B cell (primary cell): ENCODE measurements around the gene URAD. TPM values are rescaled to one million over a fixed set of nuclear protein-coding genes. Genes with fewer than 3 reads are reported as not detected.

Experiments used
- ATAC-seq: fragments of 200-7000 bp; cut with Tn5 transposase; one replicate; pipeline ENCODE4 v1.10.0; 2021; ENCODE audit warnings: low read depth, mild to moderate bottlenecking, moderate number of reproducible peaks, moderate library complexity
- CTCF ChIA-PET: fragments of 350-600 bp; sonication (Branson Sonifier 250); formaldehyde crosslinking; loops from one replicate; lab custom pipeline; 2021; ENCODE audit warnings: antibody characterized with exemption, inconsistent platforms; lab: Charles Lee
- POLR2A ChIA-PET: fragments of 350-600 bp; sonication (Branson Sonifier 250); formaldehyde crosslinking; loops from one replicate; lab custom pipeline; 2021; ENCODE audit warnings: antibody characterized with exemption; lab: Charles Lee
- DNase-seq: peaks from one replicate; pipeline ENCODE4 v3.0.0; 2013
- H2AFZ ChIP-seq: 2 replicates; pipeline ENCODE4 v1.6.1; 2012; ENCODE audit warnings: mild to moderate bottlenecking, low read depth, low read length; ENCODE audit not compliant: insufficient read depth, poor library complexity, severe bottlenecking
- H3K27ac ChIP-seq, 2 donors: 1 replicate in 1 of 2; 2 replicates in 1 of 2; pipeline ENCODE4 v1.5.1; 2012 to 2013; ENCODE audit warnings: low read length in 2 of 2, mild to moderate bottlenecking in 2 of 2, moderate library complexity in 1 of 2
- H3K27me3 ChIP-seq, 4 experiments: fragments of 200-600 bp in 1 of 4; sonication (generic) in 1 of 4; replicated peaks in 1 of 4; 1 replicate in 2 of 4; 2 replicates in 2 of 4; pipeline versions ENCODE4 v1.6.1 to v1.7.0; 2013 to 2016; ENCODE audit warnings: low read length in 3 of 4, mild to moderate bottlenecking in 2 of 4, mixed read lengths in 1 of 4, moderate library complexity in 1 of 4; ENCODE audit not compliant: insufficient read depth in 4 of 4, control insufficient read depth in 3 of 4; ENCODE audit errors: control extremely low read depth in 1 of 4
- H3K36me3 ChIP-seq, 2 experiments: replicated peaks in 1 of 2; 1 replicate in 1 of 2; 2 replicates in 1 of 2; pipeline versions ENCODE4 v1.6.1 to v1.7.1; 2013; ENCODE audit warnings: low read length in 1 of 2; ENCODE audit not compliant: insufficient read depth in 2 of 2, control insufficient read depth in 1 of 2; ENCODE audit errors: control extremely low read depth in 1 of 2, extremely low read depth in 1 of 2
- H3K4me1 ChIP-seq, 2 donors: fragments of 200-600 bp in 1 of 2; sonication (generic) in 1 of 2; 1 replicate in 1 of 2; 2 replicates in 1 of 2; pipeline versions ENCODE4 v1.5.1 to v1.6.1; 2013 to 2017; ENCODE audit warnings: low read length in 2 of 2; ENCODE audit not compliant: control insufficient read depth in 2 of 2, insufficient read depth in 2 of 2
- H3K4me2 ChIP-seq: replicated peaks from 2 replicates; pipeline ENCODE3; 2012; ENCODE audit warnings: mild to moderate bottlenecking, low read depth, low read length; ENCODE audit not compliant: poor library complexity, severe bottlenecking
- H3K4me3 ChIP-seq, 5 experiments: fragments of 200-600 bp in 1 of 5; sonication (generic) in 1 of 5; 1 replicate in 3 of 5; 2 replicates in 2 of 5; pipeline versions ENCODE4 v1.5.1 to v1.7.0; 2011 to 2016; ENCODE audit warnings: low read length in 4 of 5, mild to moderate bottlenecking in 4 of 5, low read depth in 2 of 5, control low read depth in 1 of 5, moderate library complexity in 1 of 5; ENCODE audit not compliant: insufficient read depth in 1 of 5; ENCODE audit errors: control extremely low read depth in 1 of 5, extremely low read depth in 1 of 5
- H3K79me2 ChIP-seq: fragments of 200-600 bp; sonication (generic); one replicate; pipeline ENCODE4 v1.6.0; 2016; ENCODE audit warnings: low read length; ENCODE audit not compliant: control insufficient read depth, insufficient read depth
- H3K9ac ChIP-seq: fragments of 200-600 bp; sonication (generic); 2 replicates; pipeline ENCODE4 v1.6.1; 2017; ENCODE audit warnings: mild to moderate bottlenecking, low read length, moderate library complexity
- H3K9me3 ChIP-seq, 3 donors: one replicate each; pipeline versions ENCODE4 v1.6.1 to v1.7.1; 2013; ENCODE audit warnings: low read length in 2 of 3; ENCODE audit not compliant: control insufficient read depth in 2 of 3, insufficient read depth in 1 of 3; ENCODE audit errors: control extremely low read depth in 1 of 3
- H4K20me1 ChIP-seq: 2 replicates; pipeline ENCODE4 v1.6.0; 2012; ENCODE audit warnings: mild to moderate bottlenecking, low read length; ENCODE audit not compliant: insufficient read depth, control insufficient read depth, poor library complexity, severe bottlenecking
- H3K27ac Mint-ChIP-seq: one replicate; pipeline ENCODE4 v1.8.0; 2021; ENCODE audit warnings: mixed read lengths
- H3K27me3 Mint-ChIP-seq: one replicate; pipeline ENCODE4 v1.8.0; 2021; ENCODE audit warnings: mixed read lengths
- H3K4me1 Mint-ChIP-seq: one replicate; pipeline ENCODE4 v1.8.0; 2021; ENCODE audit warnings: mixed read lengths
- H3K4me3 Mint-ChIP-seq: one replicate; pipeline ENCODE4 v1.8.0; 2021; ENCODE audit warnings: mixed read lengths
- H3K9me3 Mint-ChIP-seq: one replicate; pipeline ENCODE4 v1.8.0; 2022; ENCODE audit warnings: mixed read lengths; ENCODE audit not compliant: insufficient read depth
- EZH2 ChIP-seq: IDR thresholded peaks from 2 replicates; pipeline ENCODE4 v1.6.1; 2012; ENCODE audit warnings: borderline replicate concordance, low read depth, mild to moderate bottlenecking, moderate library complexity, low read length; ENCODE audit not compliant: insufficient read depth, poor library complexity, severe bottlenecking
- WGBS: methylation state at CpG from one replicate; pipeline ENCODE4 v1.1.5; 2013; ENCODE audit warnings: missing lambda C conversion rate; ENCODE audit not compliant: insufficient coverage; 5-methylcytosine and 5-hydroxymethylcytosine counted together
- intact Hi-C: fragments of 100-400 bp; cut with micrococcal nuclease; formaldehyde crosslinking; loops from one replicate; pipeline ENCODE4 v1.10.0; 2022
- polyA plus RNA-seq: library from polyadenylated mRNA; depleted of rRNA; stranded (reverse); fragments of >200 nt; gene quantifications from 2 replicates; pipeline ENCODE4 v1.2.3, GENCODE V29; 2012
- total RNA-seq, 2 donors: library from RNA; stranded (reverse); fragments of 120-200 nt in 1 of 2; gene quantifications; 1 replicate in 1 of 2; 2 replicates in 1 of 2; pipeline versions ENCODE4 v1.2.3 to v1.2.4, GENCODE V29; 2013 to 2022
- TF ChIP-seq, protein P1 (sequence below): fragments of 200-600 bp; IDR thresholded peaks from one replicate; pipeline ENCODE4 v1.8.0; 2022; ENCODE audit warnings: antibody characterized with exemption, mild to moderate bottlenecking

URAD gene
- total and polyA plus RNA-seq, 2 donors (not counting 1 experiment from before 2014, with no cell fraction given) = not detected

DNA sequence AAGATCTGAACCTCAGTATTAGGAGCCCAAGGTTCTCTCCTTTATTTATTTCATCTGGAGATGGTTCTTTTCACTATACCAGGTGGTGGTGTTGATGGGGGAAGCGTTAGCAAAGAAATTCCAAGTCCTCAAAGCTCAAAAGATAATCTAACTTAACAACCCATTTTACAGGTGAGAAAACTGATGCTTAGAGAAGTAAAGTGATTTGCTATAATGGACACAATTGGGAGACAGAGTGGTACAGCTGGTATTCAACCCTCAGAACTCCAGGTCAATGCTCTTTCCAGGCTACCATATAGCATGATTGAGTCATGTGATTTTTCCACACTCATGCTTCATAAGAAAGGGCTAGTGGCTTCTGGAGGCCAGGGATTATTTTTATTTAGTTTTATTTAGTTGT is 25.0 kb upstream of the URAD start:
- no peak overlapping the region for H3K4me2 ChIP-seq
- H3K9me3 Mint-ChIP-seq = no peaks in the 10 kb centered on the region
- DNase-seq = no peak
- ChIA-PET CTCF (interaction anchor here (1.0 kb wide), 1 partner anchor 16 kb away, joined by 4 read pairs; no protein-coding TSS in a partner anchor), POLR2A (no interaction called here)
- H3K9ac ChIP-seq = no peak overlapping the region
- H3K36me3 ChIP-seq = no peaks in the 10 kb centered on the region
- WGBS = no CpG with 5 or more reads among the region's 1 CpG
- no peak overlapping the region for H3K27ac Mint-ChIP-seq
- no peak overlapping the region for H3K27ac ChIP-seq
- peaks cover 12% of the 10 kb centered on the region for H3K4me1 Mint-ChIP-seq
- intact Hi-C loops = loop anchor here (5.0 kb wide), 1 partner anchor 34 kb away; no protein-coding TSS in a partner anchor
- H2AFZ ChIP-seq = no peak overlapping the region
- TF ChIP-seq, protein P1, sequence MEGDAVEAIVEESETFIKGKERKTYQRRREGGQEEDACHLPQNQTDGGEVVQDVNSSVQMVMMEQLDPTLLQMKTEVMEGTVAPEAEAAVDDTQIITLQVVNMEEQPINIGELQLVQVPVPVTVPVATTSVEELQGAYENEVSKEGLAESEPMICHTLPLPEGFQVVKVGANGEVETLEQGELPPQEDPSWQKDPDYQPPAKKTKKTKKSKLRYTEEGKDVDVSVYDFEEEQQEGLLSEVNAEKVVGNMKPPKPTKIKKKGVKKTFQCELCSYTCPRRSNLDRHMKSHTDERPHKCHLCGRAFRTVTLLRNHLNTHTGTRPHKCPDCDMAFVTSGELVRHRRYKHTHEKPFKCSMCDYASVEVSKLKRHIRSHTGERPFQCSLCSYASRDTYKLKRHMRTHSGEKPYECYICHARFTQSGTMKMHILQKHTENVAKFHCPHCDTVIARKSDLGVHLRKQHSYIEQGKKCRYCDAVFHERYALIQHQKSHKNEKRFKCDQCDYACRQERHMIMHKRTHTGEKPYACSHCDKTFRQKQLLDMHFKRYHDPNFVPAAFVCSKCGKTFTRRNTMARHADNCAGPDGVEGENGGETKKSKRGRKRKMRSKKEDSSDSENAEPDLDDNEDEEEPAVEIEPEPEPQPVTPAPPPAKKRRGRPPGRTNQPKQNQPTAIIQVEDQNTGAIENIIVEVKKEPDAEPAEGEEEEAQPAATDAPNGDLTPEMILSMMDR = no peak
- TF ChIP-seq EZH2 = no peak
- no peak overlapping the region for H3K4me3 ChIP-seq
- no peaks in the 10 kb centered on the region for H3K27me3 Mint-ChIP-seq
- H3K27me3 ChIP-seq = no peaks in the 10 kb centered on the region
- no peaks in the 10 kb centered on the region for H3K79me2 ChIP-seq
- H3K4me3 Mint-ChIP-seq = no peak overlapping the region
- H3K9me3 ChIP-seq = peaks cover 0 to 3% (median 0%) of the 10 kb centered on the region in 3 donors
- H4K20me1 ChIP-seq = no peaks in the 10 kb centered on the region
- ATAC-seq = no peak
- peaks cover 2 to 12% of the 10 kb centered on the region in 2 donors for H3K4me1 ChIP-seq

DNA sequence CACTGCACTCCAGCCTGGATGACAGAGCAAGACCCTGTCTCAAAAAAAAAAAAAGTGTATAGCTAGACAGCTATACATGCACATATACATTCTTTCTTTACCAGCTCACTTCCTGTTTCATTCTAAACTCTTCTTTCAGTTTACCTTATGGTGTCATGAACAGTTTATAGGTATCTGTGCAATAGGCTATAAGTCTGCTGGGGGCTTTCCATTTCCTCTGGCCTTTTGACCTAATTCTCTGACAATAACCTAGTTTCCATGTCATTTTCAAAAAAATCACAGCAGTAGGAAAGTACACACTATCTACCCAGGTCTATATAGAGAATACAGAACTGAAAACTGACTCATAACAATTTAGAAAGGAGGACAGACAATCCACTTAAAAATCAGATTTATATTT is 24.4 kb upstream of the URAD start:
- no peak overlapping the region for H3K27ac ChIP-seq
- ATAC-seq (peak; percentile 56), DNase-seq (peak; percentile 38)
- no peaks in the 10 kb centered on the region for H3K27me3 ChIP-seq
- H3K9ac ChIP-seq = no peak overlapping the region
- ChIA-PET POLR2A (no interaction called here), CTCF (interaction anchor here (1.1 to 1.2 kb wide), 2 partner anchors 23 to 29 kb away, joined by 3 read pairs; no protein-coding TSS in a partner anchor)
- Mint-ChIP-seq H3K4me1 (peaks cover 12% of the 10 kb centered on the region), H3K27ac (no peak overlapping the region), H3K9me3 (no peaks in the 10 kb centered on the region), H3K27me3 (no peaks in the 10 kb centered on the region), H3K4me3 (no peak overlapping the region)
- peaks cover 0 to 3% (median 0%) of the 10 kb centered on the region in 3 donors for H3K9me3 ChIP-seq
- no peak overlapping the region for H2AFZ ChIP-seq
- no peaks in the 10 kb centered on the region for H3K79me2 ChIP-seq
- H3K4me2 ChIP-seq = no peak overlapping the region
- H3K4me3 ChIP-seq = no peak overlapping the region
- intact Hi-C loops = loop anchor here (5.0 kb wide), 1 partner anchor 34 kb away; no protein-coding TSS in a partner anchor
- TF ChIP-seq, protein P1 = no peak
- TF ChIP-seq EZH2 = no peak
- peaks cover 2 to 12% of the 10 kb centered on the region in 2 donors for H3K4me1 ChIP-seq
- H3K36me3 ChIP-seq = no peaks in the 10 kb centered on the region
- no peaks in the 10 kb centered on the region for H4K20me1 ChIP-seq
